ENCODE results near the gene C11orf86.

GRCh38 chr11:66976028-66976467, 944 bp downstream of the C11orf86 start:
- TF ChIP-seq ZNF232 (CRISPR knock-in tag; IDR thresholded peaks at IDR 0.05) (no peak), TEAD4 (CRISPR knock-in tag; IDR thresholded peaks at IDR 0.05) (no peak), CTCF (IDR thresholded peaks at IDR 0.05) (peak; percentile 86), ZNF138 (CRISPR knock-in tag; conservative IDR thresholded peaks at IDR 0.05) (no peak), USF2 (CRISPR knock-in tag; IDR thresholded peaks at IDR 0.05) (no peak), JUN (CRISPR knock-in tag; IDR thresholded peaks at IDR 0.05) (no peak), SOX15 (CRISPR knock-in tag; IDR thresholded peaks at IDR 0.05) (no peak), SP1 (CRISPR knock-in tag; conservative IDR thresholded peaks at IDR 0.05) (no peak)
